WTC11 (cell line): ENCODE data around the gene MTHFD1L. TPM values are rescaled to one million over a fixed set of nuclear protein-coding genes. Genes with fewer than 3 reads are reported as not detected.

Experiments
- ATAC-seq: fragments of 200-7000 bp; cut with Tn5 transposase; 2 replicates; pipeline ENCODE4 v1.10.0; 2021; ENCODE audit warnings: mild to moderate bottlenecking, moderate library complexity
- CTCF ChIA-PET: fragments of 300-600 bp; sonication (Branson Sonifier 250); formaldehyde crosslinking; loops from one replicate; lab custom pipeline; 2021; ENCODE audit warnings: antibody characterized with exemption; lab: Charles Lee
- POLR2A ChIA-PET: fragments of 350-600 bp; sonication (Branson Sonifier 250); formaldehyde crosslinking; loops from one replicate; lab custom pipeline; 2021; ENCODE audit warnings: antibody characterized with exemption; lab: Charles Lee
- DNase-seq: peaks from one replicate; pipeline ENCODE4 v3.0.0; 2021; ENCODE audit warnings: low spot score
- H3K27ac Mint-ChIP-seq: 2 replicates; pipeline ENCODE4 v1.8.0; 2021; ENCODE audit warnings: mixed read lengths
- H3K27me3 Mint-ChIP-seq: 2 replicates; pipeline ENCODE4 v1.8.0; 2021; ENCODE audit warnings: low read depth, mild to moderate bottlenecking, moderate library complexity, mixed read lengths
- H3K36me3 Mint-ChIP-seq: 2 replicates; pipeline ENCODE4 v1.8.0; 2021; ENCODE audit warnings: mixed read lengths
- H3K4me1 Mint-ChIP-seq: 2 replicates; pipeline ENCODE4 v1.8.0; 2022; ENCODE audit warnings: mixed read lengths
- H3K4me3 Mint-ChIP-seq: 2 replicates; pipeline ENCODE4 v1.8.0; 2021; ENCODE audit warnings: mild to moderate bottlenecking, moderate library complexity, mixed read lengths
- H3K9me3 Mint-ChIP-seq: 2 replicates; pipeline ENCODE4 v1.8.0; 2021; ENCODE audit warnings: mixed read lengths
- E2F1 ChIP-seq: sonication (generic); formaldehyde crosslinking; IDR thresholded peaks from 2 replicates; pipeline ENCODE4 v1.8.0; 2022; ENCODE audit warnings: mild to moderate bottlenecking, missing genetic modification reagents
- ELF4 ChIP-seq: sonication (generic); formaldehyde crosslinking; IDR thresholded peaks from 2 replicates; pipeline ENCODE4 v1.8.1; 2022; ENCODE audit warnings: low read depth, mild to moderate bottlenecking, moderate library complexity, missing genetic modification reagents
- ETV6 ChIP-seq: sonication (generic); formaldehyde crosslinking; IDR thresholded peaks from 2 replicates; pipeline ENCODE4 v1.8.1; 2022; ENCODE audit warnings: mild to moderate bottlenecking, missing genetic modification reagents
- FOXP1 ChIP-seq: sonication (generic); formaldehyde crosslinking; IDR thresholded peaks from 2 replicates; pipeline ENCODE4 v1.8.0; 2022; ENCODE audit warnings: missing genetic modification reagents, mild to moderate bottlenecking, moderate library complexity, borderline replicate concordance
- IRF1 ChIP-seq: sonication (generic); formaldehyde crosslinking; IDR thresholded peaks from 2 replicates; pipeline ENCODE4 v1.8.0; 2023; ENCODE audit warnings: missing genetic modification reagents
- JUN ChIP-seq: sonication (generic); formaldehyde crosslinking; IDR thresholded peaks from 2 replicates; pipeline ENCODE4 v1.8.0; 2023; ENCODE audit warnings: mild to moderate bottlenecking, missing genetic modification reagents
- KAT7 ChIP-seq: sonication (generic); formaldehyde crosslinking; IDR thresholded peaks from 2 replicates; pipeline ENCODE4 v1.8.1; 2023; ENCODE audit warnings: missing genetic modification reagents, mild to moderate bottlenecking, borderline replicate concordance
- MYBL2 ChIP-seq: sonication (generic); formaldehyde crosslinking; IDR thresholded peaks from 2 replicates; pipeline ENCODE4 v1.8.1; 2023; ENCODE audit warnings: mild to moderate bottlenecking, moderate library complexity, missing genetic modification reagents
- NFE2L1 ChIP-seq: sonication (generic); formaldehyde crosslinking; IDR thresholded peaks from 2 replicates; pipeline ENCODE4 v1.8.1; 2023; ENCODE audit warnings: missing genetic modification reagents
- TEAD1 ChIP-seq: sonication (generic); formaldehyde crosslinking; IDR thresholded peaks from 2 replicates; pipeline ENCODE4 v1.8.0; 2022; ENCODE audit warnings: mild to moderate bottlenecking, missing genetic modification reagents
- USF1 ChIP-seq: sonication (generic); formaldehyde crosslinking; IDR thresholded peaks from 2 replicates; pipeline ENCODE4 v1.8.0; 2022; ENCODE audit warnings: mild to moderate bottlenecking, missing genetic modification reagents
- ZNF121 ChIP-seq: sonication (generic); formaldehyde crosslinking; IDR thresholded peaks from 2 replicates; pipeline ENCODE4 v1.8.0; 2023; ENCODE audit warnings: missing genetic modification reagents
- ZNF423 ChIP-seq: fragments of 250-450 bp; sonication (Bioruptor Pico); IDR thresholded peaks from 2 replicates; pipeline ENCODE4 v2.1.2; 2022; ENCODE audit warnings: mild to moderate bottlenecking, moderate library complexity
- total RNA-seq: library from RNA; stranded (reverse); gene quantifications from 3 replicates; pipeline ENCODE4 v1.2.3, GENCODE V29; 2021
- TF ChIP-seq, protein P1 (sequence below): sonication (generic); formaldehyde crosslinking; conservative IDR thresholded peaks from 2 replicates; pipeline ENCODE4 v1.8.1; 2023; ENCODE audit warnings: mild to moderate bottlenecking, low read depth, missing genetic modification reagents, moderate library complexity
- TF ChIP-seq, protein P2 (sequence below): sonication (generic); formaldehyde crosslinking; IDR thresholded peaks from 2 replicates; pipeline ENCODE4 v1.8.1; 2022; ENCODE audit warnings: mild to moderate bottlenecking, missing genetic modification reagents, moderate library complexity, borderline replicate concordance
- TF ChIP-seq, protein P3 (sequence below): sonication (generic); formaldehyde crosslinking; IDR thresholded peaks from 2 replicates; pipeline ENCODE4 v1.8.0; 2022; ENCODE audit warnings: missing genetic modification reagents
- TF ChIP-seq, protein P4 (sequence below): sonication (generic); formaldehyde crosslinking; IDR thresholded peaks from 2 replicates; pipeline ENCODE4 v1.8.1; 2023; ENCODE audit warnings: mild to moderate bottlenecking, missing genetic modification reagents, borderline replicate concordance
- TF ChIP-seq, protein P5 (sequence below): sonication (generic); formaldehyde crosslinking; IDR thresholded peaks from 2 replicates; pipeline ENCODE4 v1.8.1; 2023; ENCODE audit warnings: mild to moderate bottlenecking, missing genetic modification reagents

MTHFD1L gene
- total RNA-seq, 1 experiment from 2014 or later, result 104 TPM

DNA sequence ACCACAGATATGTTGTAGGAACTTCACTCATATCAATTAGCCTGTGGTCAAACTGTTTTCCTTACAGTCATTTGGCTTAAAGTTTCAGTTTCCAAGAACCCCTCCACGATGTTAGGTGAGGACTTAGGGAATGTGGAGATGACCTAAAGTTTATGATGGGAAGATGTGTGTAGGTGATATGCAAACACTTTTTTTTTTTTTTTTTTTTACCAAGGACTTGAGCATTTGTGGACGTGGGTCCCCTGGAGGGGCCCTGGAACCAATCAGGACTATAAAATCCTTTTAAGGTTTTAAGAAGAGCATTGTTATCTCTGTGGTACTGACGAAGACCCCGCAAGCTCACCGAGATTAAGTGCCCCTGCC is 478 bp upstream of the MTHFD1L start (continued):
- TF ChIP-seq, protein P1, sequence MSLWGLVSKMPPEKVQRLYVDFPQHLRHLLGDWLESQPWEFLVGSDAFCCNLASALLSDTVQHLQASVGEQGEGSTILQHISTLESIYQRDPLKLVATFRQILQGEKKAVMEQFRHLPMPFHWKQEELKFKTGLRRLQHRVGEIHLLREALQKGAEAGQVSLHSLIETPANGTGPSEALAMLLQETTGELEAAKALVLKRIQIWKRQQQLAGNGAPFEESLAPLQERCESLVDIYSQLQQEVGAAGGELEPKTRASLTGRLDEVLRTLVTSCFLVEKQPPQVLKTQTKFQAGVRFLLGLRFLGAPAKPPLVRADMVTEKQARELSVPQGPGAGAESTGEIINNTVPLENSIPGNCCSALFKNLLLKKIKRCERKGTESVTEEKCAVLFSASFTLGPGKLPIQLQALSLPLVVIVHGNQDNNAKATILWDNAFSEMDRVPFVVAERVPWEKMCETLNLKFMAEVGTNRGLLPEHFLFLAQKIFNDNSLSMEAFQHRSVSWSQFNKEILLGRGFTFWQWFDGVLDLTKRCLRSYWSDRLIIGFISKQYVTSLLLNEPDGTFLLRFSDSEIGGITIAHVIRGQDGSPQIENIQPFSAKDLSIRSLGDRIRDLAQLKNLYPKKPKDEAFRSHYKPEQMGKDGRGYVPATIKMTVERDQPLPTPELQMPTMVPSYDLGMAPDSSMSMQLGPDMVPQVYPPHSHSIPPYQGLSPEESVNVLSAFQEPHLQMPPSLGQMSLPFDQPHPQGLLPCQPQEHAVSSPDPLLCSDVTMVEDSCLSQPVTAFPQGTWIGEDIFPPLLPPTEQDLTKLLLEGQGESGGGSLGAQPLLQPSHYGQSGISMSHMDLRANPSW, result no peak
- TF ChIP-seq, protein P2, sequence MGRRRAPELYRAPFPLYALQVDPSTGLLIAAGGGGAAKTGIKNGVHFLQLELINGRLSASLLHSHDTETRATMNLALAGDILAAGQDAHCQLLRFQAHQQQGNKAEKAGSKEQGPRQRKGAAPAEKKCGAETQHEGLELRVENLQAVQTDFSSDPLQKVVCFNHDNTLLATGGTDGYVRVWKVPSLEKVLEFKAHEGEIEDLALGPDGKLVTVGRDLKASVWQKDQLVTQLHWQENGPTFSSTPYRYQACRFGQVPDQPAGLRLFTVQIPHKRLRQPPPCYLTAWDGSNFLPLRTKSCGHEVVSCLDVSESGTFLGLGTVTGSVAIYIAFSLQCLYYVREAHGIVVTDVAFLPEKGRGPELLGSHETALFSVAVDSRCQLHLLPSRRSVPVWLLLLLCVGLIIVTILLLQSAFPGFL (CRISPR knock-in tag), result no peak

- H3K9me3 Mint-ChIP-seq, result no peaks in the 10 kb centered on the region
- no peaks in the 10 kb centered on the region for H3K27me3 Mint-ChIP-seq
- H3K27ac Mint-ChIP-seq, result peak overlapping the region; percentile 92
- POLR2A ChIA-PET, result interaction anchor here (0.6 to 2.8 kb wide), 6 partner anchors 8 to 145 kb away, joined by 3 to 12 read pairs (median 3); no protein-coding TSS in a partner anchor
- no peaks in the 10 kb centered on the region for H3K36me3 Mint-ChIP-seq
- CTCF ChIA-PET, result interaction anchor here (0.6 to 2.4 kb wide), 8 partner anchors 8 to 458 kb away, joined by 3 to 21 read pairs (median 8); no protein-coding TSS in a partner anchor
- ATAC-seq, result peak; percentile 81
- DNase-seq, result peak; percentile 94
- H3K4me3 Mint-ChIP-seq, result peak overlapping the region; percentile 88
- peaks cover 12% of the 10 kb centered on the region for H3K4me1 Mint-ChIP-seq
- TF ChIP-seq, protein P3, sequence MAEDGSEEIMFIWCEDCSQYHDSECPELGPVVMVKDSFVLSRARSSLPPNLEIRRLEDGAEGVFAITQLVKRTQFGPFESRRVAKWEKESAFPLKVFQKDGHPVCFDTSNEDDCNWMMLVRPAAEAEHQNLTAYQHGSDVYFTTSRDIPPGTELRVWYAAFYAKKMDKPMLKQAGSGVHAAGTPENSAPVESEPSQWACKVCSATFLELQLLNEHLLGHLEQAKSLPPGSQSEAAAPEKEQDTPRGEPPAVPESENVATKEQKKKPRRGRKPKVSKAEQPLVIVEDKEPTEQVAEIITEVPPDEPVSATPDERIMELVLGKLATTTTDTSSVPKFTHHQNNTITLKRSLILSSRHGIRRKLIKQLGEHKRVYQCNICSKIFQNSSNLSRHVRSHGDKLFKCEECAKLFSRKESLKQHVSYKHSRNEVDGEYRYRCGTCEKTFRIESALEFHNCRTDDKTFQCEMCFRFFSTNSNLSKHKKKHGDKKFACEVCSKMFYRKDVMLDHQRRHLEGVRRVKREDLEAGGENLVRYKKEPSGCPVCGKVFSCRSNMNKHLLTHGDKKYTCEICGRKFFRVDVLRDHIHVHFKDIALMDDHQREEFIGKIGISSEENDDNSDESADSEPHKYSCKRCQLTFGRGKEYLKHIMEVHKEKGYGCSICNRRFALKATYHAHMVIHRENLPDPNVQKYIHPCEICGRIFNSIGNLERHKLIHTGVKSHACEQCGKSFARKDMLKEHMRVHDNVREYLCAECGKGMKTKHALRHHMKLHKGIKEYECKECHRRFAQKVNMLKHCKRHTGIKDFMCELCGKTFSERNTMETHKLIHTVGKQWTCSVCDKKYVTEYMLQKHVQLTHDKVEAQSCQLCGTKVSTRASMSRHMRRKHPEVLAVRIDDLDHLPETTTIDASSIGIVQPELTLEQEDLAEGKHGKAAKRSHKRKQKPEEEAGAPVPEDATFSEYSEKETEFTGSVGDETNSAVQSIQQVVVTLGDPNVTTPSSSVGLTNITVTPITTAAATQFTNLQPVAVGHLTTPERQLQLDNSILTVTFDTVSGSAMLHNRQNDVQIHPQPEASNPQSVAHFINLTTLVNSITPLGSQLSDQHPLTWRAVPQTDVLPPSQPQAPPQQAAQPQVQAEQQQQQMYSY (CRISPR knock-in tag), result no peak; the same call in 1 of the 2 replicates
- TF ChIP-seq NFE2L1 (CRISPR knock-in tag) (peak; percentile 68; the same call in 1 of the 2 replicates), JUN (CRISPR knock-in tag) (no peak), ETV6 (peak; percentile 82), ZNF121 (CRISPR knock-in tag) (no peak), TEAD1 (CRISPR knock-in tag) (peak; percentile 71; the same call in 1 of the 2 replicates), KAT7 (CRISPR knock-in tag) (no peak), ELF4 (CRISPR knock-in tag) (0 out of 2 replicates have a peak, but pooled peaks have one; percentile 23), E2F1 (0 out of 2 replicates have a peak, but pooled peaks have one; percentile 26), FOXP1 (CRISPR knock-in tag) (peak; percentile 59; the same call in 1 of the 2 replicates), IRF1 (CRISPR knock-in tag) (no peak), ZNF423 (CRISPR knock-in tag) (0 out of 2 replicates have a peak, but pooled peaks have one; percentile 27), MYBL2 (peak; percentile 20; the same call in 1 of the 2 replicates), USF1 (peak; percentile 67)
- TF ChIP-seq, protein P4, sequence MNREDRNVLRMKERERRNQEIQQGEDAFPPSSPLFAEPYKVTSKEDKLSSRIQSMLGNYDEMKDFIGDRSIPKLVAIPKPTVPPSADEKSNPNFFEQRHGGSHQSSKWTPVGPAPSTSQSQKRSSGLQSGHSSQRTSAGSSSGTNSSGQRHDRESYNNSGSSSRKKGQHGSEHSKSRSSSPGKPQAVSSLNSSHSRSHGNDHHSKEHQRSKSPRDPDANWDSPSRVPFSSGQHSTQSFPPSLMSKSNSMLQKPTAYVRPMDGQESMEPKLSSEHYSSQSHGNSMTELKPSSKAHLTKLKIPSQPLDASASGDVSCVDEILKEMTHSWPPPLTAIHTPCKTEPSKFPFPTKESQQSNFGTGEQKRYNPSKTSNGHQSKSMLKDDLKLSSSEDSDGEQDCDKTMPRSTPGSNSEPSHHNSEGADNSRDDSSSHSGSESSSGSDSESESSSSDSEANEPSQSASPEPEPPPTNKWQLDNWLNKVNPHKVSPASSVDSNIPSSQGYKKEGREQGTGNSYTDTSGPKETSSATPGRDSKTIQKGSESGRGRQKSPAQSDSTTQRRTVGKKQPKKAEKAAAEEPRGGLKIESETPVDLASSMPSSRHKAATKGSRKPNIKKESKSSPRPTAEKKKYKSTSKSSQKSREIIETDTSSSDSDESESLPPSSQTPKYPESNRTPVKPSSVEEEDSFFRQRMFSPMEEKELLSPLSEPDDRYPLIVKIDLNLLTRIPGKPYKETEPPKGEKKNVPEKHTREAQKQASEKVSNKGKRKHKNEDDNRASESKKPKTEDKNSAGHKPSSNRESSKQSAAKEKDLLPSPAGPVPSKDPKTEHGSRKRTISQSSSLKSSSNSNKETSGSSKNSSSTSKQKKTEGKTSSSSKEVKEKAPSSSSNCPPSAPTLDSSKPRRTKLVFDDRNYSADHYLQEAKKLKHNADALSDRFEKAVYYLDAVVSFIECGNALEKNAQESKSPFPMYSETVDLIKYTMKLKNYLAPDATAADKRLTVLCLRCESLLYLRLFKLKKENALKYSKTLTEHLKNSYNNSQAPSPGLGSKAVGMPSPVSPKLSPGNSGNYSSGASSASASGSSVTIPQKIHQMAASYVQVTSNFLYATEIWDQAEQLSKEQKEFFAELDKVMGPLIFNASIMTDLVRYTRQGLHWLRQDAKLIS (CRISPR knock-in tag), result peak; percentile 85; the same call in 1 of the 2 replicates
- TF ChIP-seq, protein P5, sequence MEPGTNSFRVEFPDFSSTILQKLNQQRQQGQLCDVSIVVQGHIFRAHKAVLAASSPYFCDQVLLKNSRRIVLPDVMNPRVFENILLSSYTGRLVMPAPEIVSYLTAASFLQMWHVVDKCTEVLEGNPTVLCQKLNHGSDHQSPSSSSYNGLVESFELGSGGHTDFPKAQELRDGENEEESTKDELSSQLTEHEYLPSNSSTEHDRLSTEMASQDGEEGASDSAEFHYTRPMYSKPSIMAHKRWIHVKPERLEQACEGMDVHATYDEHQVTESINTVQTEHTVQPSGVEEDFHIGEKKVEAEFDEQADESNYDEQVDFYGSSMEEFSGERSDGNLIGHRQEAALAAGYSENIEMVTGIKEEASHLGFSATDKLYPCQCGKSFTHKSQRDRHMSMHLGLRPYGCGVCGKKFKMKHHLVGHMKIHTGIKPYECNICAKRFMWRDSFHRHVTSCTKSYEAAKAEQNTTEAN (CRISPR knock-in tag), result 0 out of 2 replicates have a peak, but pooled peaks have one; percentile 40
These were observed 867 bp downstream of the MTHFD1L start for GRCh38 chr6:150866147-150866990.
